ENCODE data around the gene UBE2E2.
A peak's percentile ranks its signal among the peaks of the same experiment; 100 is the strongest.
"Not testable (repeated sequence)": the region's sequence is repeated elsewhere in the genome, so short reads cannot be mapped to it uniquely, and the experiment has no call there.

UBE2E2 gene

DNA sequence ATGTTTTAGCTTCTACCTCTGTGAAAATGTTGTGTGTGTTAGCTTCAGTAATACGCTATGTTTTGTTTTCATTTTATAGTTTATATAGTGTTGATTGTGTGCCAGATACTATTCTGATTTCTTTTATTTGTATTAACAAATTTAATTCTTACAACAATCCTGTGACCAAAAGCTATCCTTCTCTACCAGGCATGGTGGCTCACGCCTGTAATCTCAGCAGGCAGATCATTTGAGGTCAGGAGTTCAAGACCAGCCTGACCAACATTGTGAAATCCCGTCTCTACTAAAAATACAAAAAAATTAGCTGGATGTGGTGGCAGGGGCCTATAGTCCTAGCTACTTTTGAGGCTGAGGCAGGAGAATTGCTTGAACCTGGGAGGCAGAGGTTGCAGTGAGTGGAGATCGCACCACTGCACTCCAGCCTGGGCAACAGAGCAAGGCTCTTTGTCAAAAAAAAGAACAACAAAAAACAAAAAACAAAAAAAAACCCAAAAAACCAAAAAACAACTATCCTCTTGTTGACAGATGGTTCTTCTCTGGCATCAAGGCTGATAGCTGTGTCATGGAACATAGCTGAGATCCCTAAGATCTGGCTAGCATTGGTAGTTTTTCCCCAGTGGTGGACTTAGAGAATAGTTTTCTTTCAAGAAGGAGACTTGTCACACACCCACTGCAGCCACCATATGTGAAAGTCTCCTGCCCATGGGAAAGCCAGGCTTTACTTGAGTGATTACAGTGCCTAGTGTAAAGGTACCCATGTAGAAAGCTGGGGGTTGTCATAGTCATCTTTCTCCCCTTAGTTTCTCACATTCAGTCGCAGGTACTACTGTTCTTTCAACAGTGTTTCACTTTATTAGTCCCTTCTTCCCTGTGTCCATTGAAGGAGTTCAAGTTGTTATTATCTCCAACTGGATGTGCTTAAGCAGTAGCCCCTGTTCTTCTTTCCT, 116.5 kb downstream of the UBE2E2 start:
- H3K4me3 ChIP-seq: no peak overlapping the region
- H3K9me3 ChIP-seq: no peaks in the 10 kb centered on the region
- DNase-seq (ENCODE audit: low spot score in 2 of 2): no peak
- no peaks in the 10 kb centered on the region for H3K4me1 ChIP-seq
- no peaks in the 10 kb centered on the region for H3K36me3 ChIP-seq (replicated peaks)
- no peaks in the 10 kb centered on the region for H3K27me3 ChIP-seq (ENCODE audit: low read depth)
- in situ Hi-C loops (cut with MboI; ENCODE audit: low sequenced_read_pairs): no loop called here

DNA sequence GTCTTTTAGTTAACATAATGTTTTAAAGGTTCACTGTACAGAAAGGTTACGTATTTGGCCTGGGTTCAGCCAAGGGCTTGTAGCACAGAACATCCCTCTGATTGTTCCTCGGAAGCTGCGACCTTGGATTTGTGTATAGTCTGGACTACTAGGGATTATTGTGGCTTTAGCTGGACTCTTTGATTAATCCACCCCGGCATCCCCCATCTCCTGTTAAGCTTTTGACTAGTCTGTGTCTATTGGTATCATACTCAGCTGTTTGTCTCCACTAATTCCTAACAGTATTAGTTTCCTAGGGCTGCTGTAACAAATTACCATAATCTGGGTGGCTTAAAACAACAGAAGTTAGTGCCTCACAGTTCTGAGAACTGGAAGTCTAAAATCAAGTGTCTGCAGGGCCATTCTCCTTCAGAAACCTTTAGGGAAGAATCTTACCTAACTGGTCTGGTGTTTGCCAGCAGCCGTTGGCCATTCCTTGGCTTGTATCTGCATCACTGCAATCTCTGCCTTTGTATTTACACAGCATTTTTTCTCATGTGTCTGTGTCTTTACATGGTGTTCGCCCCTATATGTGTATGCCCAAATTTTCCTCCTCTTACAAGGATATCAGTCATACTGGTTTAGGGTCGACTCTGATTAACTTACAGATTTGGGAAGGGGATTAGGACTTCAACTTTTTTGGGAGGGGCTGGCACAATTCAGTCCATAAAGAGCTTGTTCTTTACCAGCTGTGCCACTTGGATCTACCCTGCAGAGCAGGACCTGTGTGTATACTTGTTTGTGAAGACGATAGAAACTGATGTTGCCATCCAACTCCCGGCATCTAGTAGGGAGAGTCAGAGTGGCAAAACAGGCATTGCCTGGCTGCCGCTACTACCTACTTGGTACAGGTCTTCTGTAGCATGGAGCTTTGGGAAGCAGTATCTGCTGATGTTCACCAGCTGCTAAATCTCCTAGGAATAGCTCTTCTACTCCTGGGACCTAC, 117.8 kb downstream of the UBE2E2 start:
- no peak for DNase-seq (ENCODE audit: low spot score in 2 of 2)
- H3K4me3 ChIP-seq: no peak overlapping the region
- no peaks in the 10 kb centered on the region for H3K27me3 ChIP-seq (ENCODE audit: low read depth)
- H3K4me1 ChIP-seq: no peaks in the 10 kb centered on the region
- in situ Hi-C loops (cut with MboI; ENCODE audit: low sequenced_read_pairs): no loop called here
- no peaks in the 10 kb centered on the region for H3K9me3 ChIP-seq
- no peaks in the 10 kb centered on the region for H3K36me3 ChIP-seq (replicated peaks)

DNA sequence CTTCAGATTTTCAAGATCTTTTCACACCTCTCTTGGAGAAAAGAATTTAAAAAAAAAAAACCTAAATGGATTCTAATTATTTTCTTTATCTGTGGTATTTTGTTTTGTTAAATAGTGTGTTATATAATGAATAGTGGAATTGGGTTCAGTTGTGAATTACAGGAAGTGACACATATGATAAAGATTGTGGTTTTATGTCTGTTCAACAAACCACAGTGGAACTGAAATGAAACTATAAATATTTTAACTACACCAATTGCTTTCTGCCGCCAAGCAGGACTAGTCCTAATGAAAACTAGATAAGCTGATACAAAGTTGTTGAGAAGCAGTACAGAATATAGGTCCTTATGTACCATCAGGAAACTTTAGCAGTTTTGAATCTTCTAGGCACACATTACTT, 121.6 kb downstream of the UBE2E2 start:
- Histone ChIP-seq H3K4me1 (no peaks in the 10 kb centered on the region; the same call in 1 of the 2 replicates), H3K36me3 (replicated peaks) (no peaks in the 10 kb centered on the region), H3K4me3 (no peak overlapping the region), H3K27me3 (ENCODE audit: low read depth) (no peaks in the 10 kb centered on the region), H3K9me3 (no peaks in the 10 kb centered on the region; the same call in 1 of the 2 replicates)
- no peak for DNase-seq (ENCODE audit: low spot score in 2 of 2)
- in situ Hi-C loops (cut with MboI; ENCODE audit: low sequenced_read_pairs): no loop called here

- Histone ChIP-seq H3K4me1 (no peaks in the 10 kb centered on the region; the same call in 1 of the 2 replicates), H3K36me3 (replicated peaks) (no peaks in the 10 kb centered on the region), H3K4me3 (no peak overlapping the region), H3K27me3 (ENCODE audit: low read depth) (no peaks in the 10 kb centered on the region), H3K9me3 (no peaks in the 10 kb centered on the region; the same call in 1 of the 2 replicates)
- in situ Hi-C loops (cut with MboI; ENCODE audit: low sequenced_read_pairs): no loop called here
- DNase-seq (ENCODE audit: low spot score in 2 of 2): no peak
Observed at GRCh38 chr3:23325466-23326065, 122.4 kb downstream of the UBE2E2 start.

- no peak for DNase-seq (ENCODE audit: low spot score in 2 of 2)
- Histone ChIP-seq H3K27me3 (ENCODE audit: low read depth) (no peaks in the 10 kb centered on the region), H3K4me1 (no peaks in the 10 kb centered on the region; the same call in 1 of the 2 replicates), H3K9me3 (no peaks in the 10 kb centered on the region; the same call in 1 of the 2 replicates), H3K36me3 (replicated peaks) (no peaks in the 10 kb centered on the region), H3K4me3 (no peak overlapping the region)
- in situ Hi-C loops (cut with MboI; ENCODE audit: low sequenced_read_pairs): no loop called here
Observed at GRCh38 chr3:23329471-23330105, 126.5 kb downstream of the UBE2E2 start.

- no peaks in the 10 kb centered on the region for H3K27me3 ChIP-seq (ENCODE audit: low read depth)
- no peaks in the 10 kb centered on the region; the same call in 1 of the 2 replicates for H3K9me3 ChIP-seq
- H3K4me3 ChIP-seq: no peak overlapping the region
- H3K36me3 ChIP-seq (replicated peaks): no peaks in the 10 kb centered on the region
- H3K4me1 ChIP-seq: no peaks in the 10 kb centered on the region; the same call in 1 of the 2 replicates
- in situ Hi-C loops (cut with MboI; ENCODE audit: low sequenced_read_pairs): no loop called here
- DNase-seq (ENCODE audit: low spot score in 2 of 2): peak in 1 of 2 experiments; percentile 10
Observed at GRCh38 chr3:23330568-23330967, 127.4 kb downstream of the UBE2E2 start.

- no peaks in the 10 kb centered on the region for H3K27me3 ChIP-seq (ENCODE audit: low read depth)
- H3K36me3 ChIP-seq (replicated peaks): no peaks in the 10 kb centered on the region
- no peaks in the 10 kb centered on the region; the same call in 1 of the 2 replicates for H3K9me3 ChIP-seq
- in situ Hi-C loops (cut with MboI; ENCODE audit: low sequenced_read_pairs): no loop called here
- H3K4me3 ChIP-seq: no peak overlapping the region
- H3K4me1 ChIP-seq: no peaks in the 10 kb centered on the region; the same call in 1 of the 2 replicates
- DNase-seq (ENCODE audit: low spot score in 2 of 2): no peak
Observed at GRCh38 chr3:23331141-23331935, 128.2 kb downstream of the UBE2E2 start.

DNA sequence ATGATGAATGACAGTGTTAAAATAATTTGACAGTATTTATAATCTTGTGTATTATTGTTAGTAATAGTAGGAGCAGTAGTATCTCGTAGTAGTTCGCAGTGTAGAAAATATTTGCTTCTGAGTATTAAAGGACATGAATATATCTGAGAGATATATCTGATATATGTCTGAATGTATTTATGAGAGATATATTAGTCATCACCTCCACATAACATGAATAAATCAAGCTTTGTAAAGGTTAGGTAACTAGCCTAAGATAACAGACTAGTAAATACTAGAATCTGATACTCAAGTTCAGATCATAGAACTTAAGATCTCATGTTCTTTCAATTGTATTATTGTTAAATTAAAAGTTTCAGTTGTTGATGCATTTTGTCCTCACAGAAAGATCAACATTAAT, 130.5 kb downstream of the UBE2E2 start:
- no peaks in the 10 kb centered on the region for H3K27me3 ChIP-seq (ENCODE audit: low read depth)
- no peaks in the 10 kb centered on the region for H3K9me3 ChIP-seq
- H3K36me3 ChIP-seq (replicated peaks): no peaks in the 10 kb centered on the region
- DNase-seq (ENCODE audit: low spot score in 2 of 2): no peak
- no peak overlapping the region for H3K4me3 ChIP-seq
- no peaks in the 10 kb centered on the region; the same call in 1 of the 2 replicates for H3K4me1 ChIP-seq
- in situ Hi-C loops (cut with MboI; ENCODE audit: low sequenced_read_pairs): no loop called here

- DNase-seq (ENCODE audit: low spot score in 2 of 2); H3K9me3 ChIP-seq; in situ Hi-C loops (cut with MboI; ENCODE audit: low sequenced_read_pairs); H3K36me3 ChIP-seq (replicated peaks); H3K27me3 ChIP-seq (ENCODE audit: low read depth); H3K4me1 ChIP-seq; H3K4me3 ChIP-seq: not testable (repeated sequence)
Observed at GRCh38 chr3:23336853-23337252, 133.7 kb downstream of the UBE2E2 start.

GRCh38 chr3:23341147-23341838, 138.2 kb downstream of the UBE2E2 start:
- H3K4me3 ChIP-seq: no peak overlapping the region
- H3K4me1 ChIP-seq: no peaks in the 10 kb centered on the region
- DNase-seq (ENCODE audit: low spot score in 2 of 2): no peak
- H3K27me3 ChIP-seq (ENCODE audit: low read depth): no peaks in the 10 kb centered on the region
- no peaks in the 10 kb centered on the region for H3K9me3 ChIP-seq
- in situ Hi-C loops (cut with MboI; ENCODE audit: low sequenced_read_pairs): no loop called here
- H3K36me3 ChIP-seq (replicated peaks): no peaks in the 10 kb centered on the region

GRCh38 chr3:23342343-23342742, 139.2 kb downstream of the UBE2E2 start:
- Histone ChIP-seq H3K9me3 (no peaks in the 10 kb centered on the region), H3K4me1 (no peaks in the 10 kb centered on the region), H3K4me3 (no peak overlapping the region), H3K27me3 (ENCODE audit: low read depth) (no peaks in the 10 kb centered on the region), H3K36me3 (replicated peaks) (no peaks in the 10 kb centered on the region)
- in situ Hi-C loops (cut with MboI; ENCODE audit: low sequenced_read_pairs): no loop called here
- no peak for DNase-seq (ENCODE audit: low spot score in 2 of 2)

GRCh38 chr3:23343509-23343908, 140.4 kb downstream of the UBE2E2 start:
- DNase-seq (ENCODE audit: low spot score in 2 of 2): no peak
- no peaks in the 10 kb centered on the region for H3K36me3 ChIP-seq (replicated peaks)
- in situ Hi-C loops (cut with MboI; ENCODE audit: low sequenced_read_pairs): no loop called here
- no peaks in the 10 kb centered on the region for H3K4me1 ChIP-seq
- H3K9me3 ChIP-seq: no peaks in the 10 kb centered on the region
- no peak overlapping the region for H3K4me3 ChIP-seq
- H3K27me3 ChIP-seq (ENCODE audit: low read depth): no peaks in the 10 kb centered on the region

Measured in HAP-1 (cell line).